ENCODE measurements around the gene NFRKB.

GRCh38 chr11:129933891-129934290, 38.5 kb upstream of the NFRKB start:
- TF ChIP-seq CTCF (IDR thresholded peaks at IDR 0.05) (no peak), POLR2AphosphoS5 (IDR thresholded peaks at IDR 0.05) (no peak)

All from prostate gland (tissue), 2 donors.